Measurements from ENCODE around the gene TPRA1. TPM values are rescaled to one million over a fixed set of nuclear protein-coding genes. Genes with fewer than 3 reads are reported as not detected.

TPRA1 gene
- total RNA-seq, 1 experiment from 2014 or later, result 20.0 TPM

DNA sequence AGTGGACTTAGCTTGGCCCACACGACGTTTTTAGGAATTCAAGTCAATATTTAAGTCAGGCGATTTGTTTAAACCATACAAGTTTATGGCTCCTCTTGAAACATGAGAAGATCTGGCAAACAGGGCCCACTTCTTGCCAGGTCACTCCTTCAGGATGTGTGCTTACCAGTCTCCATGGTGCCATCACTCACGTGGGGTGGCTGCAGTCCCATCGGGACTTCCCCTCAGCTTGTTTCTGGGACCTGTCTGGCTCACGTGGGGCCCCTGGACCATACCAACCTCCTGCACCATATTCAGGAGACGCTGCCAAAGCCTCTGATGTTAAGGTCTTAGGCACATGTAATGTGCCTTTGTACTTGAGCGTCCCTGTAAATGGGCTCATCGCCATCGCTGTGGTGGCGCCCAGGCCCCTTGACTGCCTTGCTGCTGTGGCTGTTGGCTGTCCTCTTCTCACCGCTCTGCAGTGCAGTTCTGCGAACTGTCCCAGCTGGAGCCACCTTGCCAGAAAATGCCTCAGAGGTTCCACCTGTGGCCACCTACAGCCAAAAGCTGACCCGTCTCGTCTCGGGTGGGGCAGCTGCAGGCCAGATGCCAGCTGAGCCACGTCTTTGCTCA, 16.6 kb upstream of the TPRA1 start:
- Histone ChIP-seq H3K4me2 (ENCODE audit: insufficient read depth, insufficient read length, low read length) (no peak overlapping the region), H3K56ac (ENCODE audit: insufficient read length, low read depth, low read length) (no peak overlapping the region), H3K79me1 (ENCODE audit: insufficient read depth, low read depth, low read length, poor library complexity, severe bottlenecking) (no peaks in the 10 kb centered on the region), H3K27me3 (ENCODE audit: insufficient read depth, low read length) (no peaks in the 10 kb centered on the region), H2BK20ac (ENCODE audit: low read depth, low read length, poor library complexity, severe bottlenecking) (no peak overlapping the region), H2BK5ac (ENCODE audit: insufficient read length, low read length) (no peak overlapping the region), H3T11ph (ENCODE audit: low read length) (no peak overlapping the region), H2AFZ (ENCODE audit: low read length) (no peak overlapping the region), H3K27ac (ENCODE audit: insufficient read length, low read depth, low read length) (no peak overlapping the region), H3K79me2 (ENCODE audit: insufficient read depth, low read length) (peaks cover 3% of the 10 kb centered on the region; the same call in 1 of the 2 replicates), H2BK15ac (ENCODE audit: low read depth, low read length) (no peak overlapping the region), H3K9me3 (ENCODE audit: control insufficient read depth, low read depth, low read length) (no peaks in the 10 kb centered on the region), H4K91ac (ENCODE audit: insufficient read length, low read depth, low read length) (no peak overlapping the region), H3K9ac (ENCODE audit: extremely low read depth, insufficient read length, low read length) (no peak overlapping the region), H4K5ac (ENCODE audit: insufficient read length, low read depth, low read length) (no peak overlapping the region), H2BK12ac (ENCODE audit: insufficient read length, low read depth, low read length) (no peak overlapping the region), H3K4ac (ENCODE audit: low read depth, low read length) (no peak overlapping the region), H3K14ac (ENCODE audit: insufficient read depth, low read length) (no peak overlapping the region), H2BK120ac (ENCODE audit: low read depth, low read length, poor library complexity, severe bottlenecking) (no peak overlapping the region), H3K23ac (ENCODE audit: insufficient read length, low read depth, low read length) (no peak overlapping the region), H4K8ac (replicated peaks; ENCODE audit: insufficient read length, low read depth, low read length) (no peak overlapping the region), H3K23me2 (ENCODE audit: insufficient read length, low read depth, low read length, poor library complexity, severe bottlenecking) (no peaks in the 10 kb centered on the region), H2AK5ac (ENCODE audit: insufficient read length, low read length) (no peak overlapping the region), H3K4me1 (ENCODE audit: insufficient read depth, low read length) (no peaks in the 10 kb centered on the region), H3K18ac (ENCODE audit: insufficient read length, low read depth, low read length) (no peak overlapping the region), H4K20me1 (ENCODE audit: control insufficient read depth, insufficient read depth, insufficient read length) (peaks cover 2% of the 10 kb centered on the region)
- DNase-seq, result no peak
- TF ChIP-seq, protein P1, sequence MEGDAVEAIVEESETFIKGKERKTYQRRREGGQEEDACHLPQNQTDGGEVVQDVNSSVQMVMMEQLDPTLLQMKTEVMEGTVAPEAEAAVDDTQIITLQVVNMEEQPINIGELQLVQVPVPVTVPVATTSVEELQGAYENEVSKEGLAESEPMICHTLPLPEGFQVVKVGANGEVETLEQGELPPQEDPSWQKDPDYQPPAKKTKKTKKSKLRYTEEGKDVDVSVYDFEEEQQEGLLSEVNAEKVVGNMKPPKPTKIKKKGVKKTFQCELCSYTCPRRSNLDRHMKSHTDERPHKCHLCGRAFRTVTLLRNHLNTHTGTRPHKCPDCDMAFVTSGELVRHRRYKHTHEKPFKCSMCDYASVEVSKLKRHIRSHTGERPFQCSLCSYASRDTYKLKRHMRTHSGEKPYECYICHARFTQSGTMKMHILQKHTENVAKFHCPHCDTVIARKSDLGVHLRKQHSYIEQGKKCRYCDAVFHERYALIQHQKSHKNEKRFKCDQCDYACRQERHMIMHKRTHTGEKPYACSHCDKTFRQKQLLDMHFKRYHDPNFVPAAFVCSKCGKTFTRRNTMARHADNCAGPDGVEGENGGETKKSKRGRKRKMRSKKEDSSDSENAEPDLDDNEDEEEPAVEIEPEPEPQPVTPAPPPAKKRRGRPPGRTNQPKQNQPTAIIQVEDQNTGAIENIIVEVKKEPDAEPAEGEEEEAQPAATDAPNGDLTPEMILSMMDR (conservative IDR thresholded peaks at IDR 0.05), result no peak
- H3K9me3 Mint-ChIP-seq, result no peaks in the 10 kb centered on the region
- no CpG with 5 or more reads among the region's 17 CpGs for WGBS (ENCODE audit: extremely low coverage, insufficient read length, low lambda C conversion rate)
- H3K36me3 Mint-ChIP-seq (ENCODE audit: insufficient read depth in 1 of 3, low read depth in 3 of 3), result peaks cover 77 to 98% (median 88%) of the 10 kb centered on the region in 3 experiments
- no peak overlapping the region for H3K27ac Mint-ChIP-seq
- H3K4me3 Mint-ChIP-seq, result no peak overlapping the region
- peaks cover 0 to 6% of the 10 kb centered on the region in 2 experiments; a peak in 2 of 4 replicates for H3K4me1 Mint-ChIP-seq
- no peaks in the 10 kb centered on the region for H3K27me3 Mint-ChIP-seq (ENCODE audit: low read depth)

Data from H9 (cell line).